Thoracic aorta (tissue), 2 donors: ENCODE data around the gene ATP6V1G2. TPM values are rescaled to one million over a fixed set of nuclear protein-coding genes. Genes with fewer than 3 reads are reported as not detected.
A peak's percentile ranks its signal among the peaks of the same experiment; 100 is the strongest.
"Not testable (repeated sequence)": the region's sequence is repeated elsewhere in the genome, so short reads cannot be mapped to it uniquely, and the experiment has no call there.

Experiments
- ATAC-seq: fragments of 150-250 bp; one replicate; pipeline ENCODE4 v1.8.0; 2017; ENCODE audit warnings: low read depth; ENCODE audit not compliant: insufficient number of reproducible peaks, low FRiP score
- DNase-seq: peaks from one replicate; pipeline ENCODE4 v3.0.0-alpha.2; 2020; ENCODE audit warnings: low spot score
- H3K27ac ChIP-seq, 2 donors: fragments of 200-600 bp; sonication (generic); 1 replicate in 1 of 2; 2 replicates in 1 of 2; pipeline ENCODE4 v1.5.1; 2016; ENCODE audit warnings: mild to moderate bottlenecking in 2 of 2, moderate library complexity in 2 of 2
- H3K27me3 ChIP-seq: fragments of 200-600 bp; sonication (generic); replicated peaks from 2 replicates; pipeline ENCODE4 v1.6.0; 2016; ENCODE audit warnings: mild to moderate bottlenecking; ENCODE audit not compliant: insufficient read depth
- H3K36me3 ChIP-seq: fragments of 200-600 bp; sonication (generic); one replicate; pipeline ENCODE4 v1.5.1; 2016
- H3K4me1 ChIP-seq, 2 donors: fragments of 200-600 bp; sonication (generic); 1 replicate in 1 of 2; 2 replicates in 1 of 2; pipeline versions ENCODE4 v1.5.1 to v1.6.0; 2016; ENCODE audit warnings: low read depth in 2 of 2, mild to moderate bottlenecking in 1 of 2; ENCODE audit not compliant: control insufficient read depth in 1 of 2
- H3K4me3 ChIP-seq: fragments of 200-600 bp; sonication (generic); 2 replicates; pipeline ENCODE4 v1.5.1; 2016; ENCODE audit warnings: mild to moderate bottlenecking
- H3K9me3 ChIP-seq: fragments of 200-600 bp; sonication (generic); 2 replicates; pipeline ENCODE4 v1.5.1; 2016
- total RNA-seq, 2 donors: library from RNA; depleted of rRNA; stranded (reverse); fragments of >200 nt; gene quantifications; one replicate each; pipeline versions ENCODE4 v1.1.0 to v1.2.3, GENCODE V29; 2016
- TF ChIP-seq, protein P1 (sequence below): fragments of 200-600 bp; sonication (generic); IDR thresholded peaks from one replicate; pipeline ENCODE4 v1.5.1; 2019; ENCODE audit warnings: antibody characterized with exemption

Gene ATP6V1G2
- total RNA-seq, 2 donors from 2014 or later = 0.78 to 0.95 TPM

DNA sequence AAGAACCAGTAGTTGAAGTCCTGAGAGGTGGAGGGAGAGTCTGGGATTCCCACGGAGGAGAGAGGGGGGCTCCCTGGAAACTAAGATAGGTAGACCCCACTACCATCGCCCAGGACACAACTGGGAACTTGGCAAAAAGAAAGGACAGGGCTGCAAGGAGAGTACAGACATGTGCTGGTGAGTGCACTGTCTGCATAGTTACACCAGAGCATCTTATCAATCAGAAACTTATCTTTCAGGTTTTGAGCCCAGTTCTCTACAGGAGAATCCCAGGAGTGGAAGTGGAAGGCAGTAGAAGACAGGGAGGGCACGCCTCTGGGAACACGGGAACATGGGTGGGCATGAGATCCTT is 13.2 kb upstream of the ATP6V1G2 start:
- Histone ChIP-seq H3K27me3 (no peaks in the 10 kb centered on the region), H3K4me3 (peak overlapping the region; percentile 13), H3K27ac (peak overlapping the region in 1 of 2 donors; percentile 41), H3K36me3 (peaks cover 23% of the 10 kb centered on the region), H3K4me1 (peaks cover 12 to 24% of the 10 kb centered on the region in 2 donors), H3K9me3 (no peaks in the 10 kb centered on the region)
- DNase-seq = no peak
- TF ChIP-seq, protein P1, sequence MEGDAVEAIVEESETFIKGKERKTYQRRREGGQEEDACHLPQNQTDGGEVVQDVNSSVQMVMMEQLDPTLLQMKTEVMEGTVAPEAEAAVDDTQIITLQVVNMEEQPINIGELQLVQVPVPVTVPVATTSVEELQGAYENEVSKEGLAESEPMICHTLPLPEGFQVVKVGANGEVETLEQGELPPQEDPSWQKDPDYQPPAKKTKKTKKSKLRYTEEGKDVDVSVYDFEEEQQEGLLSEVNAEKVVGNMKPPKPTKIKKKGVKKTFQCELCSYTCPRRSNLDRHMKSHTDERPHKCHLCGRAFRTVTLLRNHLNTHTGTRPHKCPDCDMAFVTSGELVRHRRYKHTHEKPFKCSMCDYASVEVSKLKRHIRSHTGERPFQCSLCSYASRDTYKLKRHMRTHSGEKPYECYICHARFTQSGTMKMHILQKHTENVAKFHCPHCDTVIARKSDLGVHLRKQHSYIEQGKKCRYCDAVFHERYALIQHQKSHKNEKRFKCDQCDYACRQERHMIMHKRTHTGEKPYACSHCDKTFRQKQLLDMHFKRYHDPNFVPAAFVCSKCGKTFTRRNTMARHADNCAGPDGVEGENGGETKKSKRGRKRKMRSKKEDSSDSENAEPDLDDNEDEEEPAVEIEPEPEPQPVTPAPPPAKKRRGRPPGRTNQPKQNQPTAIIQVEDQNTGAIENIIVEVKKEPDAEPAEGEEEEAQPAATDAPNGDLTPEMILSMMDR = no peak
- no peak for ATAC-seq

DNA sequence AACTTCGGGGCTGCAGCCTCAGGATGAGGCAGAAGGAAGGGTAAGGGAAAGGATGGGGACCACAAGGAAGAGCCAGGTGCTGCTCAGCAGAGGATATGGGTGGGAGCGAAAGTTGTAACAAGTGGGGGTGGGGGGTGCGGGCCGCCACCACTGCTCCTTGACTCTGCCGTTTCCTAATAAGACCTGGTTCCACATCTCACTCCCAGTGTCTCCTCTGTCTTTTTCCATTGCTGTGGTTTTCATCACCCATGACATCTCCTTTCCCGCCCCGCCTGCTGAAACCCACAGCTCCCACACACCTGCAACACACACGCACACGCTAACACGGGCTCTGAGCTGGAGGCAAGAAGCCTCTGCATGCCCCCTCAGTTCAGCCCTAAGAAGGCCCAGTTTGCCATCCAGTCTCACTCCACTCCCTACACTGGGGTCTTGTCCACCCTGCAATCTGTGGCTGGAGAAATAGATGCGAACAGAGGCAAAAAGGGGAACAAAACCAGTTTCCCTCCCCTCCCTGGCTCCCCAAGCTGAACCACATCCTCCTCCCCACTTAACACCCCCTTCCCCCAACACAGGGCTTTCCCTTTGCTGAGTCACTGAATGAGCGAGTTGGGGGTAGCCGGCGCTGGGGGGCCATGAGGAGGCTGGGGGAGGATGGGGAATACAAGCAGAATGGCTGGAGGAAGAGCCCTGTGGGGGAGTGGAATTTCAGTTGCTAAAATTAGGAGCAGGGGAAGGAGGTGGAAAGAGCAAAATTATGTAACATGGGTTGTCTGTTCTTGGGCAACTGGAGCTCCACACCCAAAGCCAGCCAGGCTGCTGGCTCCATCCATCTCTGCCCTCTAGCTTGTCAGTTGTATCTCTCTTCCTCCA is 12.5 kb upstream of the ATP6V1G2 start:
- Histone ChIP-seq H3K4me3 (peak overlapping the region; percentile 13), H3K36me3 (peaks cover 23% of the 10 kb centered on the region), H3K9me3 (no peaks in the 10 kb centered on the region), H3K27me3 (no peaks in the 10 kb centered on the region), H3K4me1 (peaks cover 12 to 24% of the 10 kb centered on the region in 2 donors), H3K27ac (peak overlapping the region in 1 of 2 donors; percentile 41)
- DNase-seq (no peak), ATAC-seq (no peak)
- TF ChIP-seq, protein P1 = no peak

GRCh38 chr6:31558318-31558625 is 11.9 kb upstream of the ATP6V1G2 start:
- H3K27ac ChIP-seq = no peak overlapping the region
- TF ChIP-seq, protein P1 = no peak

DNA sequence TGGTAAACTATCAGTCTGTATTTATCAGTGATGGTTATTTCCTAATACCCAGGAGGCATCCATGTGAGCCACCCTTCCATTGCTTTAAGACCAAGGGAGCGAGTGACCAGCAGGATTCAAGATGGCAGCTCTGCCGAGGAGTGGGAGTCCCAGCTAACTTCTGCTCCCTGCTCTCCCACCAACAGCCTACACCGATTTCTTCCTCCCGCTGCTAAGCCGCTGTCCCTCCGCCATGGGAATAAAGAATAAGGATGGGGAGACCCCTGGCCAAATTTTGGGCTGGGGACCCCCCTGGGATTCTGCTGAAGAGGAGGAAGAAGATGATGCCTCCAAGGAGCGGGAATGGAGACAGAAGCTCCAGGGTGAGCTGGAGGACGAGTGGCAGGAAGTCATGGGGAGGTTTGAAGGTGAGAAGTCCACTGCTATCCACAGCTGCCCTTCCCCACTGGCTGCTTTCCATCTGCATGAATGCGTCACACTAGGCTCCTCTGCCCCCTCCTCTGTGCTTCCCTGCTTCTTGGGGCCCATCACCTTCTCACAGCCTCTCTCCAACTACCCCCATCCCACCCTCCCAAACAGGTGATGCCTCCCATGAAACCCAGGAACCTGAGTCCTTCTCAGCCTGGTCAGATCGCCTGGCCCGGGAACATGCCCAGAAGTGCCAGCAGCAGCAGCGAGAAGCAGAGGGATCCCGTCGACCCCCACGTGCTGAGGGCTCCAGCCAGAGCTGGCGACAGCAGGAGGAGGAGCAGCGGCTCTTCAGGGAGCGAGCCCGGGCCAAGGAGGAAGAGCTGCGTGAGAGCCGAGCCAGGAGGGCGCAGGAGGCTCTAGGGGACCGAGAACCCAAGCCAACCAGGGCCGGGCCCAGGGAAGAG is 11.3 kb upstream of the ATP6V1G2 start:
- TF ChIP-seq, protein P1 = no peak
- no peak overlapping the region for H3K27ac ChIP-seq
- no peak overlapping the region for H3K4me3 ChIP-seq
- DNase-seq = no peak
- peaks cover 23% of the 10 kb centered on the region for H3K36me3 ChIP-seq
- H3K4me1 ChIP-seq = peaks cover 12 to 24% of the 10 kb centered on the region in 2 donors
- no peaks in the 10 kb centered on the region for H3K9me3 ChIP-seq
- no peaks in the 10 kb centered on the region for H3K27me3 ChIP-seq
- ATAC-seq = no peak

More at GRCh38 chr6:31558318-31558625, 11.9 kb upstream of the ATP6V1G2 start:
- ATAC-seq (no peak), DNase-seq (no peak)
- no peak overlapping the region for H3K4me3 ChIP-seq
- peaks cover 23% of the 10 kb centered on the region for H3K36me3 ChIP-seq
- H3K4me1 ChIP-seq = peaks cover 12 to 24% of the 10 kb centered on the region in 2 donors
- H3K27me3 ChIP-seq = no peaks in the 10 kb centered on the region
- no peaks in the 10 kb centered on the region for H3K9me3 ChIP-seq

DNA sequence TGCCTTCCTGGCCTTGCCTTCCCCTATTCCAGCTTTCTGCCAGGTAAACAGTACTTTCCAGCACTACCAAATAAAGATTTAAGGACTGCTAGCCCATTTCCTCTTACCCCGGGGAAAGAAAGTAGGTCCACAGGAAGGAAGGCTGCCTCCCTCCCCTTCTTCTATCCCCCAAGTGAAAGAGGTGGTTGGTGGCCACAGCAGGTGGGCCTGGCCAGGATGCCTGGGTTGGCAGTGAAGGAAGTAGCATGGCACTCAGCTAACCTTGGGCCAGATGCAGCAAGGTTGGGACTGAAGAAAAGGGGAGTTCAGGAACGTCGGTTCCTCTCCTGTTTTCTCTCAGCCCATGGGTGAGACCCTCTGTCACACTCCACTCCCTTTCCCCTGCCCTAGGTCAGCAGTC is 9.9 kb upstream of the ATP6V1G2 start:
- H3K27ac ChIP-seq = no peak overlapping the region
- no peak for DNase-seq
- ATAC-seq = no peak
- peaks cover 26% of the 10 kb centered on the region for H3K36me3 ChIP-seq
- peaks cover 12 to 24% of the 10 kb centered on the region in 2 donors for H3K4me1 ChIP-seq
- no peaks in the 10 kb centered on the region for H3K9me3 ChIP-seq
- H3K4me3 ChIP-seq = no peak overlapping the region
- H3K27me3 ChIP-seq = no peaks in the 10 kb centered on the region
- TF ChIP-seq, protein P1 = no peak

DNA sequence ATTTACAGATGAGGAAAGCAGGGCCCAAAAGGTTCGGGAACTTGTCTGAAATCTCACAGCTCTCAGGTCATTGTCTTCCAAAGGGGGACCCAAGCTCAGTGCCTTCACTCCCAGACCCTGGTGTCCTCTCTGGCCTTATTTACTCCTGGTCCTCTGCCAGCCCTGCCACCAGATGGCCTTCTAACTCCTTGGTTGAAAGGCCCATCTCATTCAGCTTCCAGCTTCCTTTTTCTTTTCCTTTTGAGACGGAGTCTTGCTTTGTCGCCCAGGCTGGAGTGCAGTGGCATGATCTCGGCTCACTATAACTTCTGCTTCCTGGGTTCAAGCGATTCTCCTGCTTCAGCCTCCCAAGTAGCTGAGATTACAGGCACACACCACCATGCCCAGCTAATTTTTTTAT is 5.0 kb upstream of the ATP6V1G2 start:
- H3K9me3 ChIP-seq, H3K27ac ChIP-seq, H3K4me3 ChIP-seq, DNase-seq, ATAC-seq, H3K27me3 ChIP-seq: not testable (repeated sequence)
- H3K4me1 ChIP-seq = peaks cover 7 to 16% of the 10 kb centered on the region in 2 donors
- peaks cover 18% of the 10 kb centered on the region for H3K36me3 ChIP-seq
